ENCODE results near the gene CYFIP2.

DNA sequence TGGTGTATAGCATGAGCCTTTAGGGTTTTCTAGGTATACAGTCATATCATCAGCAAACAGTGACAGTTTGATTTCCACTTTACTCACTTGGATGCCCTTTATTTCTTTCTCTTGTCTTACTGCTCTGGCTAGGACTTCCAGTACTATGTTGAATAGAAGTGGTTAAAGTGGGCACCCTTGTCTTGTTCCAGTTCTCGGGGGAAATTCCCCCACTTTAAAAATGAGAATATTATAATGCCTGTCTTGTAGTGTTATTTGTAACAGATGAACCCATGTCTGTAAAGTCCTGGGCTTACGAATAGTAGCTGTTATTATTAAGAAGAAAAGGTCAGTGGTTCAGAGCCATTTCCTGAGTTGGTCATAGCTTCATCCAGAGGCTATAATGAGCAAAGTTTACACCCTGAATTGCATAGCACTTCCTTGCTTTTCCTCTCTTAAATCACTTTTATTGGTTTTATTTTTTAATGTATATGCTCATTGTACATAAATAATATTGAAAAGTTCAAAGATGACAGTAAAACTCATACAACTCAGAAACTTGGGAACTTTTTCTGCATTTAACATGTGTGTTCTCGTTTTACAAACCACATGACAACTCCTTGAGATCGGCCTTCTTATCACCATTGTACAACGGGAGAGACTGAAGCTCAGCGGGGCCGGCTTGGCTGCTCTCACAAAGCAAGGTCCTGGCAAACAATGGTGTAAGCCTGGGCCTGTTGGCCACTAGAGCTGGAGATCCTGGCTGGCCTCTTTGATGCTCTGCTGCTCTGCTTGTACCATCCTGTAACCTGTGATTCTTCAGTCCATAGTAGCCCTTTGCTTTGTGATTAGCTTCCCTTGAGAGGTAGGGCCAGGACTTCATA is 85.2 kb downstream of the CYFIP2 start:
- no peak for TF ChIP-seq ZFP3 (CRISPR knock-in tag; IDR thresholded peaks at IDR 0.05)
- TF ChIP-seq ZFP30 (CRISPR knock-in tag; IDR thresholded peaks at IDR 0.05), result no peak
- no peak for TF ChIP-seq RARB (CRISPR knock-in tag; IDR thresholded peaks at IDR 0.05)
- TF ChIP-seq, protein P1, sequence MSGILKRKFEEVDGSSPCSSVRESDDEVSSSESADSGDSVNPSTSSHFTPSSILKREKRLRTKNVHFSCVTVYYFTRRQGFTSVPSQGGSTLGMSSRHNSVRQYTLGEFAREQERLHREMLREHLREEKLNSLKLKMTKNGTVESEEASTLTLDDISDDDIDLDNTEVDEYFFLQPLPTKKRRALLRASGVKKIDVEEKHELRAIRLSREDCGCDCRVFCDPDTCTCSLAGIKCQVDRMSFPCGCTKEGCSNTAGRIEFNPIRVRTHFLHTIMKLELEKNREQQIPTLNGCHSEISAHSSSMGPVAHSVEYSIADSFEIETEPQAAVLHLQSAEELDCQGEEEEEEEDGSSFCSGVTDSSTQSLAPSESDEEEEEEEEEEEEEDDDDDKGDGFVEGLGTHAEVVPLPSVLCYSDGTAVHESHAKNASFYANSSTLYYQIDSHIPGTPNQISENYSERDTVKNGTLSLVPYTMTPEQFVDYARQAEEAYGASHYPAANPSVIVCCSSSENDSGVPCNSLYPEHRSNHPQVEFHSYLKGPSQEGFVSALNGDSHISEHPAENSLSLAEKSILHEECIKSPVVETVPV (CRISPR knock-in tag; IDR thresholded peaks at IDR 0.05), result no peak
- TF ChIP-seq, protein P2, sequence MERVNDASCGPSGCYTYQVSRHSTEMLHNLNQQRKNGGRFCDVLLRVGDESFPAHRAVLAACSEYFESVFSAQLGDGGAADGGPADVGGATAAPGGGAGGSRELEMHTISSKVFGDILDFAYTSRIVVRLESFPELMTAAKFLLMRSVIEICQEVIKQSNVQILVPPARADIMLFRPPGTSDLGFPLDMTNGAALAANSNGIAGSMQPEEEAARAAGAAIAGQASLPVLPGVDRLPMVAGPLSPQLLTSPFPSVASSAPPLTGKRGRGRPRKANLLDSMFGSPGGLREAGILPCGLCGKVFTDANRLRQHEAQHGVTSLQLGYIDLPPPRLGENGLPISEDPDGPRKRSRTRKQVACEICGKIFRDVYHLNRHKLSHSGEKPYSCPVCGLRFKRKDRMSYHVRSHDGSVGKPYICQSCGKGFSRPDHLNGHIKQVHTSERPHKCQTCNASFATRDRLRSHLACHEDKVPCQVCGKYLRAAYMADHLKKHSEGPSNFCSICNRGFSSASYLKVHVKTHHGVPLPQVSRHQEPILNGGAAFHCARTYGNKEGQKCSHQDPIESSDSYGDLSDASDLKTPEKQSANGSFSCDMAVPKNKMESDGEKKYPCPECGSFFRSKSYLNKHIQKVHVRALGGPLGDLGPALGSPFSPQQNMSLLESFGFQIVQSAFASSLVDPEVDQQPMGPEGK (CRISPR knock-in tag; IDR thresholded peaks at IDR 0.05; ENCODE audit: borderline replicate concordance), result no peak
- TF ChIP-seq, protein P3, sequence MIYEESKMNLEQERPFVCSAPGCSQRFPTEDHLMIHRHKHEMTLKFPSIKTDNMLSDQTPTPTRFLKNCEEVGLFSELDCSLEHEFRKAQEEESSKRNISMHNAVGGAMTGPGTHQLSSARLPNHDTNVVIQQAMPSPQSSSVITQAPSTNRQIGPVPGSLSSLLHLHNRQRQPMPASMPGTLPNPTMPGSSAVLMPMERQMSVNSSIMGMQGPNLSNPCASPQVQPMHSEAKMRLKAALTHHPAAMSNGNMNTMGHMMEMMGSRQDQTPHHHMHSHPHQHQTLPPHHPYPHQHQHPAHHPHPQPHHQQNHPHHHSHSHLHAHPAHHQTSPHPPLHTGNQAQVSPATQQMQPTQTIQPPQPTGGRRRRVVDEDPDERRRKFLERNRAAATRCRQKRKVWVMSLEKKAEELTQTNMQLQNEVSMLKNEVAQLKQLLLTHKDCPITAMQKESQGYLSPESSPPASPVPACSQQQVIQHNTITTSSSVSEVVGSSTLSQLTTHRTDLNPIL (CRISPR knock-in tag; IDR thresholded peaks at IDR 0.05; ENCODE audit: low read depth), result no peak
- TF ChIP-seq, protein P4, sequence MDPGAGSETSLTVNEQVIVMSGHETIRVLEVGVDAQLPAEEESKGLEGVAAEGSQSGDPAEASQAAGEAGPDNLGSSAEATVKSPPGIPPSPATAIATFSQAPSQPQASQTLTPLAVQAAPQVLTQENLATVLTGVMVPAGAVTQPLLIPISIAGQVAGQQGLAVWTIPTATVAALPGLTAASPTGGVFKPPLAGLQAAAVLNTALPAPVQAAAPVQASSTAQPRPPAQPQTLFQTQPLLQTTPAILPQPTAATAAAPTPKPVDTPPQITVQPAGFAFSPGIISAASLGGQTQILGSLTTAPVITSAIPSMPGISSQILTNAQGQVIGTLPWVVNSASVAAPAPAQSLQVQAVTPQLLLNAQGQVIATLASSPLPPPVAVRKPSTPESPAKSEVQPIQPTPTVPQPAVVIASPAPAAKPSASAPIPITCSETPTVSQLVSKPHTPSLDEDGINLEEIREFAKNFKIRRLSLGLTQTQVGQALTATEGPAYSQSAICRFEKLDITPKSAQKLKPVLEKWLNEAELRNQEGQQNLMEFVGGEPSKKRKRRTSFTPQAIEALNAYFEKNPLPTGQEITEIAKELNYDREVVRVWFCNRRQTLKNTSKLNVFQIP (CRISPR knock-in tag; IDR thresholded peaks at IDR 0.05; ENCODE audit: borderline replicate concordance, low read depth), result no peak
- TF ChIP-seq ZNF565 (CRISPR knock-in tag; conservative IDR thresholded peaks at IDR 0.05; ENCODE audit: low read depth), result no peak
- TF ChIP-seq BACH2 (CRISPR knock-in tag; IDR thresholded peaks at IDR 0.05; ENCODE audit: borderline replicate concordance), result no peak

Measured in SK-N-SH treated with all-trans-retinoic acid at 6 μM for 48 hours (cell line).